ENCODE data around the gene PPP1R14C.

- no peak for TF ChIP-seq CTCF (IDR thresholded peaks at IDR 0.05; ENCODE audit: poor library complexity, severe bottlenecking)
- no peak for TF ChIP-seq EZH2 (IDR thresholded peaks at IDR 0.05; ENCODE audit: borderline replicate concordance, insufficient read depth, low read length, poor library complexity, severe bottlenecking)
- TF ChIP-seq RAD21 (conservative IDR thresholded peaks at IDR 0.05), result no peak
- TF ChIP-seq REST (IDR thresholded peaks at IDR 0.05; ENCODE audit: borderline replicate concordance), result no peak
- no peak for TF ChIP-seq EP300 (conservative IDR thresholded peaks at IDR 0.05; ENCODE audit: poor library complexity, severe bottlenecking)
- no peak for TF ChIP-seq MXI1 (conservative IDR thresholded peaks at IDR 0.05; ENCODE audit: poor library complexity, severe bottlenecking)
- no peak for TF ChIP-seq TAF1 (IDR thresholded peaks at IDR 0.05; ENCODE audit: low read depth)
- TF ChIP-seq POLR2AphosphoS5 (IDR thresholded peaks at IDR 0.05), result no peak
These were observed 140.0 kb downstream of the PPP1R14C start for GRCh38 chr6:150282806-150283205.

Measured in neural cell (in vitro differentiated cells).